ENCODE measurements around the gene RNF10.

GRCh38 chr12:120534703-120535655 lies 823 bp downstream of the RNF10 start:
- TF ChIP-seq CTCF (conservative IDR thresholded peaks at IDR 0.05; ENCODE audit: low read length) (0 out of 2 replicates have a peak, but pooled peaks have one; percentile 24), EZH2phosphoT487 (IDR thresholded peaks at IDR 0.05; ENCODE audit: borderline replicate concordance) (no peak)

Measured in Loucy (cell line).